ENCODE results near the gene GLI3. TPM values are rescaled to one million over a fixed set of nuclear protein-coding genes. Genes with fewer than 3 reads are reported as not detected.
A peak's percentile ranks its signal among the peaks of the same experiment; 100 is the strongest.

Gene GLI3
- total RNA-seq, 2 donors from 2014 or later = 9.2 to 14.7 TPM

GRCh38 chr7:42161110-42161509, 75.9 kb downstream of the GLI3 start:
- WGBS = 69% methylated on average over 2 of the region's 2 CpGs
- intact Hi-C loops (cut with DNase I) = no loop called here
- Histone ChIP-seq H3K4me3 (no peak overlapping the region), H3K9me3 (no peaks in the 10 kb centered on the region), H3K27ac (no peak overlapping the region), H3K4me1 (replicated peaks) (no peaks in the 10 kb centered on the region), H3K36me3 (no peaks in the 10 kb centered on the region), H3K27me3 (replicated peaks; ENCODE audit: insufficient read depth) (no peaks in the 10 kb centered on the region)
- no peak for DNase-seq (ENCODE audit: low spot score)
- no peak for TF ChIP-seq CTCF (IDR thresholded peaks at IDR 0.05)
- no peak for TF ChIP-seq POLR2A (IDR thresholded peaks at IDR 0.05)
- no peak for TF ChIP-seq POLR2AphosphoS5 (IDR thresholded peaks at IDR 0.05)

GRCh38 chr7:42159130-42159529, 77.9 kb downstream of the GLI3 start:
- no peak for DNase-seq (ENCODE audit: low spot score)
- no peaks in the 10 kb centered on the region for H3K4me1 ChIP-seq (replicated peaks)
- H3K27ac ChIP-seq = no peak overlapping the region
- H3K9me3 ChIP-seq = no peaks in the 10 kb centered on the region
- H3K36me3 ChIP-seq = no peaks in the 10 kb centered on the region
- intact Hi-C loops (cut with DNase I) = no loop called here
- H3K27me3 ChIP-seq (replicated peaks; ENCODE audit: insufficient read depth) = no peaks in the 10 kb centered on the region
- TF ChIP-seq POLR2A (IDR thresholded peaks at IDR 0.05) = no peak
- TF ChIP-seq CTCF (IDR thresholded peaks at IDR 0.05) = no peak
- TF ChIP-seq POLR2AphosphoS5 (IDR thresholded peaks at IDR 0.05) = no peak
- H3K4me3 ChIP-seq = no peak overlapping the region
- WGBS = 37% methylated on average over 3 of the region's 3 CpGs

- Histone ChIP-seq H3K9me3 (no peaks in the 10 kb centered on the region), H3K27me3 (replicated peaks; ENCODE audit: insufficient read depth) (no peaks in the 10 kb centered on the region), H3K36me3 (no peaks in the 10 kb centered on the region), H3K4me1 (replicated peaks) (no peaks in the 10 kb centered on the region), H3K27ac (no peak overlapping the region), H3K4me3 (no peak overlapping the region)
- DNase-seq (ENCODE audit: low spot score) = no peak
- intact Hi-C loops (cut with DNase I) = no loop called here
- 94% methylated on average over 6 of the region's 6 CpGs for WGBS
- no peak for TF ChIP-seq CTCF (IDR thresholded peaks at IDR 0.05)
- no peak for TF ChIP-seq POLR2AphosphoS5 (IDR thresholded peaks at IDR 0.05)
- TF ChIP-seq POLR2A (IDR thresholded peaks at IDR 0.05) = no peak
Measured at GRCh38 chr7:42156967-42157721, 79.9 kb downstream of the GLI3 start.

- intact Hi-C loops (cut with DNase I) = no loop called here
- peak; percentile 9 for DNase-seq (ENCODE audit: low spot score)
Measured at GRCh38 chr7:42156291-42156865, 80.6 kb downstream of the GLI3 start.

More at GRCh38 chr7:42156291-42156865, 80.6 kb downstream of the GLI3 start:
- WGBS = 27% methylated on average over 6 of the region's 6 CpGs
- TF ChIP-seq POLR2AphosphoS5 (IDR thresholded peaks at IDR 0.05) = no peak
- no peak for TF ChIP-seq POLR2A (IDR thresholded peaks at IDR 0.05)
- TF ChIP-seq CTCF (IDR thresholded peaks at IDR 0.05) = no peak
- Histone ChIP-seq H3K4me3 (no peak overlapping the region), H3K27ac (no peak overlapping the region), H3K27me3 (replicated peaks; ENCODE audit: insufficient read depth) (no peaks in the 10 kb centered on the region), H3K4me1 (replicated peaks) (no peaks in the 10 kb centered on the region), H3K9me3 (no peaks in the 10 kb centered on the region), H3K36me3 (no peaks in the 10 kb centered on the region)
